Activated T-helper 1 cell treated with anti-CD3 and anti-CD28 coated beads, Interleukin-2, amount 50 U/mL, for 16 hours (primary cell): ENCODE results near the gene TTLL6.
A peak's percentile ranks its signal among the peaks of the same experiment; 100 is the strongest.
"Not testable (repeated sequence)": the region's sequence is repeated elsewhere in the genome, so short reads cannot be mapped to it uniquely, and the experiment has no call there.

ENCODE experiments used
- DNase-seq, 2 donors: peaks; one replicate each; pipeline ENCODE4 v3.0.0-alpha.2; 2020; ENCODE audit warnings: low read depth in 1 of 2, low spot score in 1 of 2

Gene TTLL6

GRCh38 chr17:48816438-48816773, 623 bp downstream of the TTLL6 start:
- DNase-seq, result no peak

GRCh38 chr17:48815311-48815710, 1.7 kb downstream of the TTLL6 start:
- no peak for DNase-seq

- peak; percentile 24 to 37 for DNase-seq
Observed at GRCh38 chr17:48814504-48814903, 2.5 kb downstream of the TTLL6 start.

GRCh38 chr17:48812001-48812400, 5.0 kb downstream of the TTLL6 start:
- DNase-seq, result no peak

- DNase-seq, result no peak
Observed at GRCh38 chr17:48809182-48809581, 7.8 kb downstream of the TTLL6 start.

GRCh38 chr17:48804936-48805411, 12.1 kb downstream of the TTLL6 start:
- peak; percentile 41 for DNase-seq

GRCh38 chr17:48800626-48801217, 16.3 kb downstream of the TTLL6 start:
- no peak for DNase-seq

- no peak for DNase-seq
Observed at GRCh38 chr17:48799069-48799723, 17.8 kb downstream of the TTLL6 start.

- not testable (repeated sequence) for DNase-seq
Observed at GRCh38 chr17:48796163-48796522, 20.9 kb downstream of the TTLL6 start.

GRCh38 chr17:48795444-48796162, 21.4 kb downstream of the TTLL6 start:
- no peak for DNase-seq

GRCh38 chr17:48792033-48792798, 24.8 kb downstream of the TTLL6 start:
- DNase-seq, result no peak

GRCh38 chr17:48791128-48792032, 25.6 kb downstream of the TTLL6 start:
- no peak for DNase-seq

GRCh38 chr17:48790607-48791127, 26.4 kb downstream of the TTLL6 start:
- no peak for DNase-seq

- DNase-seq, result no peak
Observed at GRCh38 chr17:48787828-48788227, 29.2 kb downstream of the TTLL6 start.

- DNase-seq, result no peak
Observed at GRCh38 chr17:48779421-48779820, 37.6 kb downstream of the TTLL6 start.

- no peak for DNase-seq
Observed at GRCh38 chr17:48776602-48777001, 40.4 kb downstream of the TTLL6 start.

GRCh38 chr17:48773245-48773644, 43.8 kb downstream of the TTLL6 start:
- no peak for DNase-seq

GRCh38 chr17:48770954-48771353, 46.1 kb downstream of the TTLL6 start:
- no peak for DNase-seq

- DNase-seq, result no peak
Observed at GRCh38 chr17:48769009-48769675, 47.9 kb downstream of the TTLL6 start.

- DNase-seq, result no peak
Observed at GRCh38 chr17:48767263-48767774, 49.7 kb downstream of the TTLL6 start.
